SH-SY5Y (cell line): ENCODE data around the gene OR9A2.

ENCODE experiments used
- GATA2 ChIP-seq: IDR thresholded peaks from 2 replicates; pipeline ENCODE4 v1.6.1; 2011; ENCODE audit warnings: mild to moderate bottlenecking, low read depth, low read length
- GATA3 ChIP-seq: IDR thresholded peaks from 2 replicates; pipeline ENCODE4 v1.6.1; 2011; ENCODE audit warnings: low read depth, mild to moderate bottlenecking, low read length, moderate library complexity

DNA sequence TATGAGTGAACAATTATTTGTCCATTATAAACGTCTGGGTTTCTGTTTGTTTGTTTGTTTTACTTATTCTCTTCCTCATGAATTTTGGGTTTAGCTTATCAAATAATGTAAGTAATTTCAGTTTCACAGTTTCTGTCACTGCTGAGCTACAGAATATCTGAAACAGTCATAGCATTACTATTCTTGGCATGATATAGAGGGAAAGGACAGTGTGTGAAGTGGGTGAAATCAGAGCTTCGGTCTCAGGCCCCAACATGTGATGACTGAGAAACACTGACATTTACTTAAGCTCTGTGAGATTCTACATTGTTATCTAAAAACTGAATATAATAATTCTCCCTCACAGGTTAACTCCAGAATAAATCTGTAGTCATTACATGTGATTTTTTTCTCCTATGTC, 16.5 kb upstream of the OR9A2 start:
- TF ChIP-seq GATA3, result no peak
- no peak for TF ChIP-seq GATA2
